Effector CD8-positive, alpha-beta T cell (primary cell): ENCODE measurements around the gene HASPIN.
A peak's percentile ranks its signal among the peaks of the same experiment; 100 is the strongest.

Source experiments
- DNase-seq: peaks from one replicate; lab custom pipeline; 2025; lab: John Stamatoyannopoulos, UW

HASPIN gene

DNA sequence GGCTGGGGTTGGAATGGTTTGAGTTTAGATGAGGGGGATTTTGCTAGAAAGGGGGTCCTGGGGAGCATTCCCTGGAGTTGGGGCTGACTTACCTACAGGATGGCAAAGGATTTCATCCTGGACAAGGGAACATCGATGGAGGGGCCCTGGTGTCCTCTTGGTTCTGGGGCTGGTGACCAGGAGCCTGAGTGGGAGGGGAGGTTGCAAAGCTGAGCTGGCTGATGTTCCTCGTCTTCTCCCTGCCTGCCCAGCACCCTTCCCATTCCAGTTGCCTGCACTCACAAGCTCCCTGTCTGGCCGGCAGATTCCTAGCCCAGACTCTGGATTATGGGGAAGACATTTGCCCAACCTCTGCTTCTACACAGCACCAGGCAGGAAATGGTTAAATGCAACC lies 40.1 kb downstream of the HASPIN start:
- DNase-seq = no peak

DNA sequence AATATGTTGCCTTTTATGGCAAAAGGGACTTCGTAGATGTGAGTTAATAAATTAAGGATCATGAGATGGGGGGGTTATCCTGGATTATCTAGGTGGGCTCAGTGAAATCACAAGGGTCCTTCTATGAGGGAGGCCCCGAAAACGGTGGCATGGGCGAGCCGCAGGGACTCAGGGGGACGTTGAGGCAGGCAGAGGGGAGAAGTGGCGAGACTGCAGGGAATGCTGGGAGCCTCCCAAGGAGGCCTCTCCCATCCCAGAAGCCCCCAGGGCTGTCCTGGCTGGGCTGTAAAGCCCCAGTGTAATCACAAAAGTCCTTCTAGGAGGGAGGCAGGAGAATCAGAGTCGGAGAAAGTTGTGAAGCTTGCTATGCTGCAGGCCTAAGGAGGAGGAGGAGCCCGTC lies 42.3 kb downstream of the HASPIN start:
- DNase-seq = no peak

DNA sequence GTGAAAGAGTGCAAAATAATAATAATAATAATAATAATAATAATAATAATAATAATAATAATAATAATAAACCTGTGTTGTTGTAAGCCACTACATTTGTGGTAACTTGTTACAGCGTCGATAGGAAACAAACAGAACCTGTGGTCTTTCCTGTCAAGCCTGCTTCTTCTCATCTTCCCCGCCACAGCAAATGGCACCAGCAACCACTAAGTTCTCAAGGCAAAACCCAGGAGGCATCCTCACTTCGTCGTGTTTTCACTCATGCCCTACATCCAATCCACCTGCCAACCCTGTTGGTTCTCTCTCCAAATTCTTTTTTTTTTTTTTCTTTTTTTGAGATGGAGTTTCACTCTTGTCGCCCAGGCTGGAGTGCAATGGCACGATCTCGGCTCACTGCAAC lies 43.1 kb downstream of the HASPIN start:
- DNase-seq = no peak

DNA sequence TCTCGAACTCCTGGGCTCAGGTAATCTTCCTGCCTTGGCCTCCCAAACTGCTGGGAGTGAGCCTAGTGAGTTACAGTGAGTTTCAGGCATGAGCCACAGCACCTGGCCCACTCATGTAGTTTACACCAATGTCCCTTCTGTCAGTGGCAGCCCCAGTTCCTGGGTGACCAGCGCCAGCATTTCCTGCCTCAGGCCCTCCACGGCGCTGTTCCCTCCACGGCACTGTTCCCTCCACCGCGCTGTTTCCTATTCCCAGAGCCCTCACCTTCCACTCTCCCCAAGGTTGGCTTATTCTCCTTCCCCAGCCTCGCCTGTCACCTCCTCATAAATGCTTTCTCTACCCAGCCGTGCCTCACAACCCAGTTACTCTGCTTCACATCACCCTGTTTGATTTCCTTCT lies 44.6 kb downstream of the HASPIN start:
- DNase-seq = no peak

DNA sequence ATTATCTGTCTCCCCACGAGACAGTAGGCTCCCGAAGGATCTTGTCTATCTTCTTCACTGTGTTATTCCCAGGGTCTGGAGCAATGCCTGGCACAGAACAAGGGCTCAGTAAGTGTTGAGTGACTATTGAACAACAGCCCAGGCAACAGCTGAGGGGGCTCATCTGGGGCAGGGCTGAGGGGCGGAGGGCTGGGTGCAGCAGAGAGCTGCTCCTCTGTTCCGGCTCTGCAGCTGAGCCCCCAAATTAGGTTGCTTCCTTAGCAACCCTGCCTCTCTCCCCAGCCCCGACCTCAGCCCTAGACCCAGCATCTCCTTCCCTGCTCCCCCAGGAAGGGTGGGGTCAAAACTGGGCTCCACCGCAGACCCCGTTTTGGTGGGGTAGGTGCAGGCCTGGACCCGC lies 45.1 kb downstream of the HASPIN start:
- no peak for DNase-seq

DNA sequence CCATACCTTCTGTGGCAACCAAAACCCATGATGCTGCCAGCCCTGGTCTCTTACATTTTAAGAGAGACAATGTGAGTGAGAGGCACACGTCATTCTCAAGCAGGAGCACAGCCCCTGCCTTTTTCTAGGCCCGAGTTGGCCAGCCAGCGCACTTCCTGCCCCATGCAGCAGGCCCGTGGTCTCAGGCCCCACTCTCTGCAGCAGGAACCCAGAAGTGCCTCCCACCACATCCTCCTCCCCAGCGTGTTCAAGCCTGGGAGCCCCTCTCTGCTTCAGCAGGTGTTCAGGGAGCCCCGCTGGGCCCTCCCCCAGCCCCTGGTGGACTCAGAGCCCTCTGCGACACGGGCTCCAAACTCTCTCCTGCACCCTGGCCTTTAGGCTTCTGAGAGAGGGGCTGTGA lies 46.8 kb downstream of the HASPIN start:
- peak; percentile 20 for DNase-seq

DNA sequence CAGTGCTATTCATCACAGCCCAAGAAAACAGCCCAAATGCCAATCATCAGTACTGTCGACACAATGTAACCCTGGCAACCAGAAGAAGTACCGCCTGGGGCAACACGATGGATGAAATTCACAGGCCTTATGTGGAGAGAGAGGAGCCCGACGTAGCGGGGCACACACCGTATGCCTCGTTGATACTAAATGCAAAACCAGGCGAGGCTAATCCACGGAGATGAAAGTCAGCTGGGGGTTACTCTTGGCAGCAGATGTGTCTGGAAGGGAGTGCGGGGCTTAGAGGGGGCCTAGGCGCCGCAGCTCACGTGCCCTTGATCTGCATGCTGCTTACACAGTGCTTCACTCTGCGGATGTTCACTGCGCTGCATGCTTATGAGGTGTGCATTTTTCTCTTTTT lies 47.4 kb downstream of the HASPIN start:
- no peak for DNase-seq

DNA sequence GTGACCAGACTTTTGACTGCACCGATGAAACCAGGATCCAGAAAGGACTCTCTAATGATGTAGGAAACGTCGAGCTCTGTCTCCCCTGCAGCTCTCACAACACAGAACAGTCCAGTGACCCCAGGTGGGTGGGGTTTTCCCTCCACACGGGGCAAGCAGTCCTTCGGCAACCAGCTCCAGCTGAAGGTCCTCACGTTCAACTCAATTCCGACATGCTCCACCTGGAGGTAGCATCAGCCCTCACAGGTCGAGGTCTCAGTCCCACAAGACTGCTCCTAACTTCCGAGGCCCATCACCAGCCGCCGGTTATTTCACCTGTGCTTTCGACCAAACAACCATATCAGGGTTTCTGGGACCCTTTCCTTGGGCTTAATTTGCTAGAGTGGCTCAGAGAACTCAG lies 49.1 kb downstream of the HASPIN start:
- no peak for DNase-seq

DNA sequence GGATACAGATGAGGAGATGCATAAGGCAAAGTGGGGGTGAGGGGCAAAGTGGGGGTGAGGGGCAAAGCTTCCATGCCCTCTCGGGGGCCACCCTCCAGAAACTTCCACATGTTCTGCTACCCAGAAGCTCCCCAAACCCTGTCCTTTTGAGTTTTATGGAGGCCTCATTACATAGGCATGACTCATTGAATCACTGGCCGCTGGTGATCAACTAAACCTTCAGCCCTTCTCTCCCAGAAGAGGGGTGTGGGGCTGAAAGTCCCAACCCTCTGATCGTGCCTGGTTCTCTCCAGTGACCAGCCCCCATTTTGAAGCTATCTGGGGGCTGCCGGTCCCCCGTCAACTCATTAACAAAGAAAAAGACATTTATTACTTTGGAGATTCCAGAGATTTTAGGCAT lies 49.8 kb downstream of the HASPIN start:
- DNase-seq = no peak

DNA sequence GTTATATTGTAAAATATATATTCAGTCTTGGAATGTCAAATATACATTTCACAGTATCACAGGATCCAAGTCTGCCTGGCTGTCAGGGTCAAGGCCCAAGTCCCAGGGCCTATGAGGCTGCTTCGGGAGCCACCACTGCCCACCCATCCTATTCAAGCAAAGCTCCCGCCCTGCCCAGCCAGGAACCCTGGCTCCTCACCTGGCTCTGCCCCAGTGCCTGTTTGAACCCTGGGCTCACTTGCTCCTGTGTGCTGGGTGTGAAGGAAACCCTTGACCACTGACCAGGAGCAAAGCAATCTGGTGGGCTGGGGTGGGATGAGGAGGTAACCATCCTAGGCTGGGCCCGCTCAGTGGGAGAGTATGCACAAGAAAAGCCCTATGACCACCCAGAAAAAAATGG lies 50.3 kb downstream of the HASPIN start:
- DNase-seq = no peak
